Fibroblast of lung (primary cell): ENCODE measurements around the gene RSF1. TPM values are rescaled to one million over a fixed set of nuclear protein-coding genes. Genes with fewer than 3 reads are reported as not detected.

Source experiments
- DNase-seq, 2 donors: peaks; one replicate each; pipeline versions ENCODE4 v3.0.0 to v3.0.0-alpha.2; 2010; ENCODE audit warnings: low read depth in 2 of 2
- H2AFZ ChIP-seq: 2 replicates; pipeline ENCODE4 v1.5.1; 2012; ENCODE audit warnings: low read length, control low read depth, inconsistent platforms
- H3K27ac ChIP-seq: 2 replicates; pipeline ENCODE4 v1.5.1; 2011; ENCODE audit warnings: low read length, control low read depth; ENCODE audit not compliant: insufficient read depth
- H3K27me3 ChIP-seq: 2 replicates; pipeline ENCODE4 v1.5.1; 2011; ENCODE audit warnings: mild to moderate bottlenecking, low read length; ENCODE audit not compliant: control insufficient read depth, insufficient read depth
- H3K36me3 ChIP-seq: 2 replicates; pipeline ENCODE4 v1.5.1; 2011; ENCODE audit warnings: low read length; ENCODE audit not compliant: control insufficient read depth, insufficient read depth
- H3K4me1 ChIP-seq: 2 replicates; pipeline ENCODE4 v1.5.1; 2011; ENCODE audit warnings: low read length; ENCODE audit not compliant: control insufficient read depth, insufficient read depth; ENCODE audit errors: extremely low read depth
- H3K4me2 ChIP-seq: 2 replicates; pipeline ENCODE4 v1.5.1; 2011; ENCODE audit warnings: low read length, control low read depth; ENCODE audit not compliant: insufficient read depth; ENCODE audit errors: extremely low read depth
- H3K4me3 ChIP-seq, 4 experiments: fragments of 200-600 bp in 1 of 4; sonication (generic) in 1 of 4; replicated peaks in 1 of 4; 2 replicates each; pipeline ENCODE4 v1.5.1; 2011 to 2016; ENCODE audit warnings: low read length in 4 of 4, low read depth in 3 of 4, mild to moderate bottlenecking in 3 of 4, control low read depth in 2 of 4, inconsistent platforms in 1 of 4, mixed read lengths in 1 of 4; ENCODE audit not compliant: insufficient read depth in 1 of 4; ENCODE audit errors: control extremely low read depth in 1 of 4
- H3K79me2 ChIP-seq: 2 replicates; pipeline ENCODE4 v1.5.1; 2012; ENCODE audit warnings: mild to moderate bottlenecking, low read length, inconsistent platforms; ENCODE audit not compliant: control insufficient read depth, insufficient read depth
- H3K9ac ChIP-seq: 2 replicates; pipeline ENCODE4 v1.5.1; 2011; ENCODE audit warnings: mild to moderate bottlenecking, low read length, control low read depth; ENCODE audit not compliant: insufficient read depth
- H3K9me3 ChIP-seq: 2 replicates; pipeline ENCODE4 v1.5.1; 2012; ENCODE audit warnings: low read depth, low read length; ENCODE audit not compliant: control insufficient read depth, insufficient read depth
- H4K20me1 ChIP-seq: 2 replicates; pipeline ENCODE4 v1.5.1; 2011; ENCODE audit warnings: low read length; ENCODE audit not compliant: control insufficient read depth, insufficient read depth; ENCODE audit errors: extremely low read depth
- CTCF ChIP-seq, 2 donors: IDR thresholded peaks in 1 of 2; conservative IDR thresholded peaks in 1 of 2; 1 replicate in 1 of 2; 2 replicates in 1 of 2; pipeline ENCODE4 v1.5.1; 2011 to 2012; ENCODE audit warnings: low read length in 2 of 2, control low read depth in 1 of 2, inconsistent platforms in 1 of 2, low read depth in 1 of 2, mild to moderate bottlenecking in 1 of 2
- EZH2 ChIP-seq: IDR thresholded peaks from 2 replicates; pipeline ENCODE4 v1.5.1; 2012; ENCODE audit warnings: low read length, control low read depth, mild to moderate bottlenecking; ENCODE audit errors: missing control alignments
- polyA minus RNA-seq: library from RNA; depleted of rRNA, polyadenylated mRNA; stranded (reverse); fragments of >200 nt; gene quantifications from 2 replicates; pipeline ENCODE4 v1.2.3, GENCODE V29; 2011; ENCODE audit warnings: low replicate concordance
- polyA plus RNA-seq, 2 donors: library from polyadenylated mRNA; depleted of rRNA in 1 of 2; stranded (reverse) in 1 of 2; unstranded in 1 of 2; fragments of >200 nt; gene quantifications; 2 replicates each; pipeline ENCODE4 v1.2.1, GENCODE V29; 2011 to 2012; ENCODE audit warnings: missing spikeins in 1 of 2
- total RNA-seq: library from RNA; depleted of rRNA; stranded (reverse); fragments of >200 nt; gene quantifications from 2 replicates; pipeline ENCODE4 v1.2.1, GENCODE V29; 2014

The RSF1 gene
- total RNA-seq, result 29.3 and 38.1 TPM in 2 replicates
- 27.5 and 28.1 TPM in 2 replicates for polyA plus RNA-seq
- polyA plus RNA-seq (2012), result 34.1 and 41.9 TPM in 2 replicates
- 9.3 and 10.2 TPM in 2 replicates for polyA minus RNA-seq

GRCh38 chr11:77820565-77821348 lies at the start of gene RSF1, which contains the start of gene AAMDC:
TSS of gene RSF1 (minus strand) at chr11:77820722. CDS start at chr11:77820714, 8 bp downstream.
TSS of gene AAMDC (plus strand) at chr11:77821144. CDS start at chr11:77842497, 21,353 bp downstream.
- Histone ChIP-seq H3K27ac (peak within 1 kb of the TSS; percentile 75), H4K20me1 (peaks cover 5% of the 10 kb centered on the region), H3K4me1 (no peaks in the 10 kb centered on the region), H2AFZ (peak within 1 kb of the TSS; percentile 95), H3K9ac (peak within 1 kb of the TSS; percentile 83), H3K79me2 (peaks cover 49% of the 10 kb centered on the region), H3K9me3 (no peaks in the 10 kb centered on the region), H3K4me3 (peak within 1 kb of the TSS; percentile 86 to 98 (median 96)), H3K4me2 (peak within 1 kb of the TSS; percentile 99), H3K27me3 (no peaks in the 10 kb centered on the region), H3K36me3 (no peaks in the 10 kb centered on the region)
- TF ChIP-seq EZH2, result no peak
- TF ChIP-seq CTCF (conservative IDR thresholded peaks at IDR 0.05 in 1 of 2, IDR thresholded peaks at IDR 0.05 in 1 of 2; ENCODE audit: low read depth in 1 of 2, low read length in 2 of 2), result peak; percentile 67 to 76
- DNase-seq, result peak; percentile 98 to 99

- Histone ChIP-seq H3K9ac (no peak overlapping the region), H3K36me3 (no peaks in the 10 kb centered on the region), H3K4me3 (no peak overlapping the region), H3K79me2 (no peaks in the 10 kb centered on the region), H4K20me1 (no peaks in the 10 kb centered on the region), H3K4me2 (no peak overlapping the region), H3K4me1 (no peaks in the 10 kb centered on the region), H3K9me3 (no peaks in the 10 kb centered on the region), H3K27me3 (no peaks in the 10 kb centered on the region), H3K27ac (no peak overlapping the region), H2AFZ (no peak overlapping the region)
- DNase-seq, result no peak
- TF ChIP-seq CTCF (conservative IDR thresholded peaks at IDR 0.05 in 1 of 2, IDR thresholded peaks at IDR 0.05 in 1 of 2; ENCODE audit: low read depth in 1 of 2, low read length in 2 of 2), result no peak
- TF ChIP-seq EZH2, result no peak
These were observed 48.2 kb upstream of the RSF1 start for GRCh38 chr11:77868744-77869143.

- Histone ChIP-seq H3K4me3 (no peak overlapping the region), H3K4me1 (no peaks in the 10 kb centered on the region), H3K4me2 (no peak overlapping the region), H3K27ac (no peak overlapping the region), H3K9me3 (no peaks in the 10 kb centered on the region), H3K79me2 (no peaks in the 10 kb centered on the region), H3K9ac (no peak overlapping the region), H2AFZ (no peak overlapping the region), H4K20me1 (no peaks in the 10 kb centered on the region), H3K36me3 (no peaks in the 10 kb centered on the region), H3K27me3 (no peaks in the 10 kb centered on the region)
- no peak for TF ChIP-seq EZH2
- no peak for TF ChIP-seq CTCF (conservative IDR thresholded peaks at IDR 0.05 in 1 of 2, IDR thresholded peaks at IDR 0.05 in 1 of 2; ENCODE audit: low read depth in 1 of 2, low read length in 2 of 2)
- DNase-seq, result no peak
These were observed 45.8 kb upstream of the RSF1 start for GRCh38 chr11:77866336-77866735.
